ENCODE results near the gene CHTF18.

The CHTF18 gene

DNA sequence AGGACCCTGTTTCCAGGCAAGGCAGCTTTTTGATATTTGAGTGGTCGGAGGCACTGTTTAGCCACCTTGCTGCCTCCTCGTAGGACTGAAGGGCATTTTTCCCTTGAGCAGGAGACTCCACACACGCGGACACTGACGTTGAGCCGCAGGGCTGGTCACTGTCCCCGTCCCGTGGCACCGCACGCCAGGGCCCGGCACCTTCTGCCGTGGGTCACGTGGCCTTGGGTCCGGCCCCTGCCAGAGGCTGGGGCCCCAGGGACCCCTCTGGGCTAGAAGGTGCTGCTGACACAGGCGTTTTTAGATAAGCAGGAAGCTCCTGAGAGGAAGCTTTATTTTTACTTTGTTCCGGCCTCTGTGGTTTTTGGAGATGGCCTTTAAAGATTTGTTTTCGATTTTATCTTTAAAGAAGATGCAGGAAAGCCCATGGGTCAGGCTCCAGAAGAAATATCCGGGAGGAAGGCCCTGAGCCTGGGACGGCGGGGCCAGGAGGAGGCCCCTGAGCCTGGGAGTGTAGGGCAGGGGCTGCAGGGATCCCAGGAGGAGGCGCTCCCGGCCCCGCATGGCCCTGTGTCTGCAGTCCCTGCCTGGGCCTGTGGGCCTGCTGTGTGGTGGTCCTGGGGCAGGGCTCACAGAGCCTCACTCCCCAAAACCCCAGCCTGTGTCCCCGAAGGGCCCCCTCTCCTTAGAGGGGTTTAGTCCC lies 42.6 kb downstream of the CHTF18 start:
- Histone ChIP-seq H3K9me2 (replicated peaks; ENCODE audit: control insufficient read depth, low read length) (no peaks in the 10 kb centered on the region), H3K4me3 (ENCODE audit: low read length) (no peak overlapping the region), H3K9me3 (ENCODE audit: control insufficient read depth, insufficient read depth, low read length) (peaks cover 6% of the 10 kb centered on the region), H3K36me3 (ENCODE audit: control insufficient read depth, low read length) (no peaks in the 10 kb centered on the region), H3K79me2 (ENCODE audit: control insufficient read depth, low read length) (no peaks in the 10 kb centered on the region), H3K27ac (ENCODE audit: low read depth, low read length) (no peak overlapping the region), H3K4me2 (ENCODE audit: low read length) (no peak overlapping the region), H4K20me1 (ENCODE audit: control insufficient read depth, insufficient read depth, low read depth, low read length) (no peaks in the 10 kb centered on the region), H3K4me1 (ENCODE audit: control insufficient read depth, low read length) (no peaks in the 10 kb centered on the region), H3K27me3 (ENCODE audit: control insufficient read depth, low read length) (no peaks in the 10 kb centered on the region), H3F3A (ENCODE audit: control insufficient read depth, insufficient read depth) (no peaks in the 10 kb centered on the region)
- TF ChIP-seq, protein P1, sequence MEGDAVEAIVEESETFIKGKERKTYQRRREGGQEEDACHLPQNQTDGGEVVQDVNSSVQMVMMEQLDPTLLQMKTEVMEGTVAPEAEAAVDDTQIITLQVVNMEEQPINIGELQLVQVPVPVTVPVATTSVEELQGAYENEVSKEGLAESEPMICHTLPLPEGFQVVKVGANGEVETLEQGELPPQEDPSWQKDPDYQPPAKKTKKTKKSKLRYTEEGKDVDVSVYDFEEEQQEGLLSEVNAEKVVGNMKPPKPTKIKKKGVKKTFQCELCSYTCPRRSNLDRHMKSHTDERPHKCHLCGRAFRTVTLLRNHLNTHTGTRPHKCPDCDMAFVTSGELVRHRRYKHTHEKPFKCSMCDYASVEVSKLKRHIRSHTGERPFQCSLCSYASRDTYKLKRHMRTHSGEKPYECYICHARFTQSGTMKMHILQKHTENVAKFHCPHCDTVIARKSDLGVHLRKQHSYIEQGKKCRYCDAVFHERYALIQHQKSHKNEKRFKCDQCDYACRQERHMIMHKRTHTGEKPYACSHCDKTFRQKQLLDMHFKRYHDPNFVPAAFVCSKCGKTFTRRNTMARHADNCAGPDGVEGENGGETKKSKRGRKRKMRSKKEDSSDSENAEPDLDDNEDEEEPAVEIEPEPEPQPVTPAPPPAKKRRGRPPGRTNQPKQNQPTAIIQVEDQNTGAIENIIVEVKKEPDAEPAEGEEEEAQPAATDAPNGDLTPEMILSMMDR (IDR thresholded peaks at IDR 0.05; ENCODE audit: low read depth, low read length, poor library complexity, severe bottlenecking): no peak
- no peak for TF ChIP-seq EZH2phosphoT487 (IDR thresholded peaks at IDR 0.05; ENCODE audit: borderline replicate concordance, low read length)

DNA sequence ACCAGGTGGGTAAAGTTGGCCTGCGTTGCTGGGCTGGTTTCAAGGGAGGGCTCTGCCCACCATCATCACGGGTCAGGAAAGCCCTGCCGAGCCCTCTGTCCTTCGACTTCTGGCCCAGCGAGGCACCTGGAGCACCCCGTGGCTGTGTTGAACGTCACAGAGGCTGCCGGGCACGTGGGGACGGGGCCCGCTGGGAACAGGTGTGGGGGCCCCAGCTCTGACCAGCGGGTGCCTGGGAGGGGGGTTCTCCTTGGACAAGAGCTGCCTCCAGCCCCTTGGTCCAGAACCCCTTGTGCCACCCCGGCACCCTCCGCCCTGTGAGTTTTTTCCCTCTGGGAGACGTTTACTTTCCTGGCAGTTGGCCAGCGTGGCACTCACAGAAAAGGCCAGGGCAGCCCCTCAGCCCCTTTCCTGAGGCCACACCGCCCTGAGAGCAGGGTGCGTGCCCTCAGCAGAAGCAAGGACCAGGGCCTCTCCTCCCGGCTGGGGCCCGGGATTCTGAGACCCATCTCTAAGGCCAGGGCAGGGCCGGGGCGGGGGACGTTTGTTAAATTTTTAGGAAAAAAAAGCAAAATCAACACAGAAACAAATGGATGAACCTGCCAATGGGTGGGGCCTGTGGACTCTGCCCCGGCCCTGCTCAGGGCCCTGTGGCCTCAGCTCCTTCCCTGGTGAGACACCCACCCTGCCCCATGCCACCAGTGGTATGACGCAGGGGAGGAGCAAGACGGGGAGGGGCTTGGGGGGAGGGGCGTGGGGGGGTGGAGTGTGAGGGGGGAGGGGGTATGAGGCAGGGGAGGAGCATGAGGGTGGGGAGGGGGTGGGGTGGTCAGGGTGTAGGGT lies 43.4 kb downstream of the CHTF18 start:
- H3K27ac ChIP-seq (ENCODE audit: low read depth, low read length): no peak overlapping the region
- H3K36me3 ChIP-seq (ENCODE audit: control insufficient read depth, low read length): no peaks in the 10 kb centered on the region
- peaks cover 12% of the 10 kb centered on the region for H3K9me3 ChIP-seq (ENCODE audit: control insufficient read depth, insufficient read depth, low read length)
- H4K20me1 ChIP-seq (ENCODE audit: control insufficient read depth, insufficient read depth, low read depth, low read length): no peaks in the 10 kb centered on the region
- H3K27me3 ChIP-seq (ENCODE audit: control insufficient read depth, low read length): no peaks in the 10 kb centered on the region
- H3K79me2 ChIP-seq (ENCODE audit: control insufficient read depth, low read length): no peaks in the 10 kb centered on the region
- H3F3A ChIP-seq (ENCODE audit: control insufficient read depth, insufficient read depth): no peaks in the 10 kb centered on the region
- H3K4me2 ChIP-seq (ENCODE audit: low read length): no peak overlapping the region
- no peaks in the 10 kb centered on the region for H3K4me1 ChIP-seq (ENCODE audit: control insufficient read depth, low read length)
- no peaks in the 10 kb centered on the region for H3K9me2 ChIP-seq (replicated peaks; ENCODE audit: control insufficient read depth, low read length)
- TF ChIP-seq EZH2phosphoT487 (IDR thresholded peaks at IDR 0.05; ENCODE audit: borderline replicate concordance, low read length): no peak
- TF ChIP-seq, protein P1 (IDR thresholded peaks at IDR 0.05; ENCODE audit: low read depth, low read length, poor library complexity, severe bottlenecking): no peak
- no peak overlapping the region for H3K4me3 ChIP-seq (ENCODE audit: low read length)

DNA sequence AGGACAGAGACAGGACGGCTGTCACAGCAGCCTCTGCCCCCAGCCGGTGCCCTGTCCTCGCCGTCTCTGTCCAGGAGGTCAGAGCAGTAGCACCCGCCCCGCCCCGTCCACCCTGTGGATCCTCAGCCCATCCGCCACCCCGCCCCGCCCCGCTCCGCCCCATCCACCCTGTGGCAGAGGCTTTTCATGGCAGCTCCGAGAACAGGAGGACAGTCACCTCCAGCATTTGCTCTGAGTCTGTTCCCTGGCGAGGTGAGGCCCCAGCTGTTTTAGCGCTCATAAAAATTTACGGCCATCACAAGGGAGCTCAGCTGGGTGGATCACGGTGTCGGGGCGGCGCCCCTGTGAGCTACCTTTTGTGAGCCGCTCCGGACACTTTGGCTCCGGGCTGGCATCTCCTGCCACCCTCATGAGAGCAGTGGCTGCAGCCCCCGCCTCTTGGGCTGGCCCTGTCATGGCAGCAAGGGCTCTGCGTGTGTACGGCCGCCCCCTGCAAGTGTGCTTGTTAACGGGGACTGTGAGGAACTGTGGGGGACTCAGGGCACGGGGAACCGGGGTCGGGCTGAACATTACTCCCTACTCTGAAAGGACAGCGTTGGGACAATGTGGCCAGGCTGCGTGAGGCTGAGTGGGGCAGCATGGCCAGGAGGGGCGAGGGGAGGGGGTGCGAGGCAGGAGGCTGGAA lies 44.4 kb downstream of the CHTF18 start:
- Histone ChIP-seq H3K9me3 (ENCODE audit: control insufficient read depth, insufficient read depth, low read length) (peaks cover 12% of the 10 kb centered on the region), H3K4me2 (ENCODE audit: low read length) (no peak overlapping the region), H3K27ac (ENCODE audit: low read depth, low read length) (no peak overlapping the region), H3K4me3 (ENCODE audit: low read length) (no peak overlapping the region), H3F3A (ENCODE audit: control insufficient read depth, insufficient read depth) (no peaks in the 10 kb centered on the region), H3K36me3 (ENCODE audit: control insufficient read depth, low read length) (no peaks in the 10 kb centered on the region), H4K20me1 (ENCODE audit: control insufficient read depth, insufficient read depth, low read depth, low read length) (no peaks in the 10 kb centered on the region), H3K27me3 (ENCODE audit: control insufficient read depth, low read length) (no peaks in the 10 kb centered on the region), H3K9me2 (replicated peaks; ENCODE audit: control insufficient read depth, low read length) (no peaks in the 10 kb centered on the region), H3K79me2 (ENCODE audit: control insufficient read depth, low read length) (no peaks in the 10 kb centered on the region), H3K4me1 (ENCODE audit: control insufficient read depth, low read length) (no peaks in the 10 kb centered on the region)
- no peak for TF ChIP-seq EZH2phosphoT487 (IDR thresholded peaks at IDR 0.05; ENCODE audit: borderline replicate concordance, low read length)
- TF ChIP-seq, protein P1 (IDR thresholded peaks at IDR 0.05; ENCODE audit: low read depth, low read length, poor library complexity, severe bottlenecking): no peak
